SIG-M5 treated with dmso at 0.1 percent for 504 hours (cell line): Measurements from ENCODE around the gene CHD5.

Source experiments
- DNase-seq: peaks from one replicate; lab custom pipeline; 2025; ENCODE audit not compliant: unreplicated experiment; lab: John Stamatoyannopoulos, UW

Gene CHD5

GRCh38 chr1:6100861-6101783 lies 79.0 kb downstream of the CHD5 start:
- DNase-seq = no peak

GRCh38 chr1:6099787-6100765 lies 80.0 kb downstream of the CHD5 start:
- DNase-seq = no peak

- DNase-seq = no peak
Measured at GRCh38 chr1:6099297-6099696, 80.8 kb downstream of the CHD5 start.

- no peak for DNase-seq
Measured at GRCh38 chr1:6098303-6099215, 81.6 kb downstream of the CHD5 start.

GRCh38 chr1:6097824-6098223 lies 82.3 kb downstream of the CHD5 start:
- DNase-seq = no peak

GRCh38 chr1:6097117-6097595 lies 83.0 kb downstream of the CHD5 start:
- no peak for DNase-seq

- DNase-seq = no peak
Measured at GRCh38 chr1:6096243-6097116, 83.6 kb downstream of the CHD5 start.

- DNase-seq = no peak
Measured at GRCh38 chr1:6095511-6096242, 84.4 kb downstream of the CHD5 start.

GRCh38 chr1:6094801-6095505 lies 85.2 kb downstream of the CHD5 start:
- DNase-seq = no peak

- DNase-seq = no peak
Measured at GRCh38 chr1:6094246-6094645, 85.9 kb downstream of the CHD5 start.

- no peak for DNase-seq
Measured at GRCh38 chr1:6093611-6094010, 86.5 kb downstream of the CHD5 start.

GRCh38 chr1:6093071-6093470 lies 87.0 kb downstream of the CHD5 start:
- DNase-seq = no peak

GRCh38 chr1:6092211-6092610 lies 87.9 kb downstream of the CHD5 start:
- DNase-seq = no peak

- no peak for DNase-seq
Measured at GRCh38 chr1:6091823-6092109, 88.4 kb downstream of the CHD5 start.

- no peak for DNase-seq
Measured at GRCh38 chr1:6090996-6091822, 88.9 kb downstream of the CHD5 start.

- no peak for DNase-seq
Measured at GRCh38 chr1:6090288-6090687, 89.8 kb downstream of the CHD5 start.

GRCh38 chr1:6088956-6089355 lies 91.2 kb downstream of the CHD5 start:
- no peak for DNase-seq

- DNase-seq = no peak
Measured at GRCh38 chr1:6087958-6088357, 92.2 kb downstream of the CHD5 start.
